D341Med (cell line): ENCODE data around the gene ZNF431.
"Not testable (repeated sequence)": the region's sequence is repeated elsewhere in the genome, so short reads cannot be mapped to it uniquely, and the experiment has no call there.

Experiments used
- DNase-seq: peaks from one replicate; pipeline ENCODE4 v3.0.0; 2012; ENCODE audit warnings: low spot score

Gene ZNF431

GRCh38 chr19:21141787-21142464 is at the start of gene ZNF431:
ZNF431 (plus strand) TSS chr19:21142040; CDS start chr19:21142184, 144 bp downstream.
- peak; percentile 87 for DNase-seq

GRCh38 chr19:21092109-21092508 is 49.7 kb upstream of the ZNF431 start:
- no peak for DNase-seq

GRCh38 chr19:21094347-21095025 is 47.4 kb upstream of the ZNF431 start:
- no peak for DNase-seq

GRCh38 chr19:21098291-21098690 is 43.5 kb upstream of the ZNF431 start:
- DNase-seq = no peak

GRCh38 chr19:21101521-21102242 is 40.2 kb upstream of the ZNF431 start:
- no peak for DNase-seq

- DNase-seq = no peak
Observed at GRCh38 chr19:21109116-21109515, 32.7 kb upstream of the ZNF431 start.

- DNase-seq = no peak
Observed at GRCh38 chr19:21110183-21110582, 31.7 kb upstream of the ZNF431 start.

GRCh38 chr19:21115430-21115829 is 26.4 kb upstream of the ZNF431 start:
- DNase-seq = no peak

GRCh38 chr19:21117041-21117907 is 24.6 kb upstream of the ZNF431 start:
- no peak for DNase-seq

- no peak for DNase-seq
Observed at GRCh38 chr19:21126078-21126477, 15.8 kb upstream of the ZNF431 start.

- no peak for DNase-seq
Observed at GRCh38 chr19:21127001-21127400, 14.8 kb upstream of the ZNF431 start.

- no peak for DNase-seq
Observed at GRCh38 chr19:21127898-21128297, 13.9 kb upstream of the ZNF431 start.

GRCh38 chr19:21128901-21129698 is 12.7 kb upstream of the ZNF431 start:
- no peak for DNase-seq

- no peak for DNase-seq
Observed at GRCh38 chr19:21130097-21130775, 11.6 kb upstream of the ZNF431 start.

- no peak for DNase-seq
Observed at GRCh38 chr19:21133633-21134032, 8.2 kb upstream of the ZNF431 start.

GRCh38 chr19:21134934-21135366 is 6.9 kb upstream of the ZNF431 start:
- DNase-seq = no peak

GRCh38 chr19:21135433-21135832 is 6.4 kb upstream of the ZNF431 start:
- no peak for DNase-seq

- DNase-seq = no peak
Observed at GRCh38 chr19:21138130-21138529, 3.7 kb upstream of the ZNF431 start.

GRCh38 chr19:21141006-21141405 is 834 bp upstream of the ZNF431 start:
- DNase-seq = not testable (repeated sequence)

GRCh38 chr19:21143428-21143827 is 1.6 kb downstream of the ZNF431 start:
- DNase-seq = no peak

GRCh38 chr19:21143854-21144253 is 2.0 kb downstream of the ZNF431 start:
- no peak for DNase-seq
